M059J (cell line): ENCODE results near the gene LRRIQ1. TPM values are rescaled to one million over a fixed set of nuclear protein-coding genes. Genes with fewer than 3 reads are reported as not detected.
"Not testable (repeated sequence)": the region's sequence is repeated elsewhere in the genome, so short reads cannot be mapped to it uniquely, and the experiment has no call there.

Experiments used
- DNase-seq: peaks from one replicate; pipeline ENCODE4 v3.0.0-alpha.2; 2012; ENCODE audit warnings: low read depth
- total RNA-seq: library from RNA; depleted of rRNA; stranded (reverse); fragments of >200 nt; shearing (Covaris generic); gene quantifications from 2 replicates; pipeline ENCODE4 v1.2.3, GENCODE V29; 2014; rRNA removed

The LRRIQ1 gene, protein sequence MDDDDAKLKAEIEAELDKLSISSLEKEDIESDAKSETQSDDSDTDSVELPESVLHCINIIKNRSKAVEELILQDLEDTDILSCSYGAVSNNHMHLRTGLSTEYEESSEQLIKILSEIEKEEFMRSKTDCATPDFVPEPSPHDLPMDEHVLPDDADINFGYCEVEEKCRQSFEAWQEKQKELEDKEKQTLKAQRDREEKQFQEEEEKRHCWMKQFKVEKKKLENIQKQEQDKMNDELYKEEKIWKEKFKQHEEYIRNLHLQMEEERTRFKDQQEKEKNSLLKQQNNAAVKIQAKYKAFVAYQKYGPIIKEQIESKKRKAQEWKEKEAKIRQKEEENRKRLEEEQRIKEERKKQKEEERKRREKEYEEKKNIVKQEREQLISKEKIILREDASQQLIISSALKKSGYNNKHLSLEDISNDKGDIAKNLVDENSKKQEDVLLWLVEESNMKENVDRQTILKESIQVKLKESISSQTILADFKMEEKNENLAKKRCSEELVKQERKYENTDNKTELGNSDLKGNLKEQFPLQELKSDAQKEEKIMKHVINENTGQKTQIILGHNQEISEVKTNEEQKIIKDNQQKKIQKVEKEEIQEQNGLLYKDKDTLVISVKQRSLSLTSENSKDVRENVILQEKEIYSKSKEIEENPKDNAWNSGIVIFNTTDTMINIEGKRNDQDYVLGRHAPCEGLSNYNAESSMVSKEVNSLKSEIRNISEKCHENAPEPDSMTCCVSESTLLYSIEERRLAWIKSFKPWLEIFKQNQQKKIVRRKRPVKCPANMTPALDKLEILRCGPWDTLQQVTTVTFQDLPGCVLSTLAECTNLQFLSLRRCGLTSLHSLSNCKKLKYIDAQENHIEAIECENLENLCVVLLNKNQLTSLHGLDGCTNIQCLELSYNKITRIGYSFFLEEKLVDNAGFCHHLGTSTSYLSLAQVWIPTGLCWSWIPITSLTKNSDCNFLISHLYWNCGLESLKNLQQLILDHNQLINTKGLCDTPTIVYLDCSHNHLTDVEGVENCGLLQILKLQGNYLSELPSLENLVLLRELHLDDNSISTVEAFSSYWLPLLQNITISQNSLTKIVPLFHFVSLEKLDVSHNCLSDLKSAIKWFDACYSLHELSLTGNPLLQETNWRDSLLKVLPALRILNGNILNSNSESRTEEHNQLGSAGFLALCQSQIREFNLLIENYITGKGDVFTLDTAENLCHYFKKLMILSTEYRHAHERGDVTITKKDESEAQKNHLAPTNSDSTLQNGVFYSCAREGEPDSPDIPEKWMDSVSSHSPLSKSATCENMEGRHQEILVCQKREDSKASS (N-terminal part only)
- not detected in 2 replicates for total RNA-seq

DNA sequence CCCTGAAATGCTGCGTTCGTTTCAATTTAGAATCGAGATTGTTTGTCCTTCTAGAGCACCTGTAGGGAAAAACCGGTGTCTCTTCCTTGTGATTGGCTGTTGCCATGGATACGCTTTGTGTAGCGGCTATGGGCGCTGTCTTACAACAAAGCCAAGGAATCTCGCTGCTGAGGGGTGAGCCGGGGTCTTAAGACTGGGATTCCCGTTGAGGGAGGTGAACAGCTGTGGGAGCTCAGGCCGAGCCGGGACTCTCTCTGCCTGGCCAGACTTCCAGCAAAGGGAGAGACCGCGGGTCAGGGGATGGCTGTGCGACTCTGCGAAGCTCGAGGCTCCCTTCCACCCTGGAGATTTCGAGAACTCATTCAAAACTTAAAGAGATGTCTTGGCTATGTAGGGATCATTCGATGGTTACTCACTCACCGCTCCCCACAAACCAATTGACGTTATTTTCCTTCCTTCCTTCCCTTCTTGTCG lies at the start of gene LRRIQ1, which contains the start of gene TSPAN19:
Gene LRRIQ1, plus strand, starts transcription at position 118 of the 474 bp plus-strand sequence. CDS start 1,826 bp downstream, outside the sequence.
Gene TSPAN19, minus strand, starts transcription at position 44 of the 474 bp plus-strand sequence. CDS start 6,331 bp downstream, outside the sequence.
- peak; percentile 64 for DNase-seq

DNA sequence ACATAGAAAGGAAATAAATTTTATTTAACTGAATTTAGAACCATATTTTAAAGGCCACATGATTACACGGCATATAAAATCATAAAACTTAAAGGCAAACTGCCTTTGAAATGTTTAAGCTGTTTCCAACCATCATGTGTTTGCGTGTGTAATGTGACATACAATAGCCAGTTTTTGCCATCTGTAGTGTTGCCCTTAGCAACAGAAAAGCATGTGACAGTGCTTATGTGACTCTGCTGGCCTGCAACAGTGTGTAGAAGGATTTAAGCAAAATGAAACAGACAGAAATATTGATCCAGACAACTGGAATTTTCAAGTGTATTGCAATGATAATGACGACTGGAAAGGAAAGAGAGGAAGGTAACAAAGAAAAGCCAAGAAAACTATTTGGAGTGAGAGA lies 49.6 kb upstream of the LRRIQ1 start:
- DNase-seq: no peak

DNA sequence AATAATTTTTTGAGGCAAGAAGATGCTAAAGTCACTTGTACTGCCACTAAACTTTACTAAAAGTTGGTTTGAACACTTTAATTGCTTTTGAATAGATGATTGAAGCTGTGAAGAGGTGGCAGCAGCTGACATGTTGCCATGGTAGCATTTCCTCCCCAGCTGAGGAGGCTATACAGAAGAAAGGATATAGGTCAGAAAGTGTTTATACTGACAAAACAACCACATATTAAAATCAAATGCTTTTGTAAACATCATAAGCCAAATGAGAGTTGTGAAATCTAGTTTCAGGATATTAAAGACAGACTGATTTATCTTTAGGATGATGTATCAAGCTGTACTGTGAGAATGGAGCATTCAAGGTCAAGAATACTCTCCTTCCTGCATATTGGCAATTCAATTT lies 41.7 kb upstream of the LRRIQ1 start:
- no peak for DNase-seq

DNA sequence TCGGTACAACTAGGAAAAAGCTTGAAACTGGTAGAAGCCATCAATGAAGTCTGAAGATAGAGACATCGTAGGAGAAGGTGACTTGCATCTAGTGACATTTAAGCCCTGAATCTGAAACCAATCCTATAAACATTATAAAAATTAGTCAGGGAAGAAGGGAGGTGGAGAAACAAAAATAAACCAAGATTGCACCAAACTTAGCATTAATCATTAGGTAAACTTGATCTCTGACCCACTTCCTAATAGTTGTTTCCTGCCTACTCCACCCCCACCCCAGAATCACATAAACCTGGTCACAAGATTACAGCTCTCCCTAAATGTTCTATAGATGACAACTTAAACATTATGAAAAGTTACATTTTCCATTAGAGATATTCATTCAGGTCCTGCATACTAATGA lies 40.5 kb upstream of the LRRIQ1 start:
- DNase-seq: no peak

DNA sequence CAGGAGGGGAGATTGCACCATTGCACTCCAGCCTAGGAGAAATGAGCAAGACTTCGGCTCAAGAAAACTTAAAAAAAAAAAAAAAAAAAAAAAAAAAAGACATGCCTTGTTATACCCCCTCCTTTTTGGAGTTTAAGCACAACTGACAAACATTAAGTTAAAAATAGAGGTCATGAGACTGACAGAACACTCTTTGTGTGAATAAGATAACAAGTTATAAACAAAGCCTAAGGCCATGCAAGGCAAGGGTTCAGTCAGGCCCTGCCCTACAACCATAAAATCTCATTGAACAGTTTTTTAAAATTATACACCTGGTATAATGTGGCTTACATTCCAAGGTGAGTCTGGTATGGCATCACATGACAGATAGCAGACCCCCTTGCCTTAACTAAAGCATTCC lies 39.4 kb upstream of the LRRIQ1 start:
- no peak for DNase-seq

DNA sequence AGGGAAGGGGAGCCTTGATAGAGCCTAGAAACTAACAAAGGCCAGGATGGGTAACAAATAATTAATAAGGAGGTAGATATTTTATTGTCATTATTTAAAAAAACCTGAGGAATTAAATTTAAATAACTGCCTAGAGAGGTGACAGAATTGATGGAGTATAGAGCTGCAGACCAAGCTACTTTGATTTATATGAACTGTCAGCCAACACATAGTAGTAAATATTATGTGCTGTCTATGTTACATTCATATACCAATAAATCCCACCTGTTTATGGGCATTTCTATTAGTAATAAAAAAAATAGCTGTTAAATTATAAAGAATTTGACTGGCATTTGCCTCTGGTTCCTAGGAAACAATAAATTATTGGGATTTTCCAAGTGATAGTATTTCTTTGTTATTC lies 37.8 kb upstream of the LRRIQ1 start:
- DNase-seq: no peak

DNA sequence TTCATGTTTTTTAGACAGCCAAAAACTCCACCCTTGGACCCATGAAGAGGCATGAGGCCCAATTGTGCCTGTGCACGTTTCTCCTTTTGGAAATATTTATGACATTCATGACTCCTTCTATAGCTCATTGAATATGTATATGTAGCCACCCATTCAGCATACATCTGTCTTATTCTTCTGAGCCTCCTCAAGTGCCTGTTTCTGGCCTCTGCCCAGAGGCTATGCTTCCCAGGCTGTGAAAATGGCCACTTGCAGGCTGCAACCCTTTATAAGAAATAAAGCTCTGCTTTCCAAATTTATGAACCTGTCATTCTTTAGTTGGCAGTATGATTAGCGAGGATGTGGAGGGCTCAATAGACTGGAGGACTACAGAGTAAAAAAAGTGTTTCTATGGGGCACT lies 35.4 kb upstream of the LRRIQ1 start:
- no peak for DNase-seq

DNA sequence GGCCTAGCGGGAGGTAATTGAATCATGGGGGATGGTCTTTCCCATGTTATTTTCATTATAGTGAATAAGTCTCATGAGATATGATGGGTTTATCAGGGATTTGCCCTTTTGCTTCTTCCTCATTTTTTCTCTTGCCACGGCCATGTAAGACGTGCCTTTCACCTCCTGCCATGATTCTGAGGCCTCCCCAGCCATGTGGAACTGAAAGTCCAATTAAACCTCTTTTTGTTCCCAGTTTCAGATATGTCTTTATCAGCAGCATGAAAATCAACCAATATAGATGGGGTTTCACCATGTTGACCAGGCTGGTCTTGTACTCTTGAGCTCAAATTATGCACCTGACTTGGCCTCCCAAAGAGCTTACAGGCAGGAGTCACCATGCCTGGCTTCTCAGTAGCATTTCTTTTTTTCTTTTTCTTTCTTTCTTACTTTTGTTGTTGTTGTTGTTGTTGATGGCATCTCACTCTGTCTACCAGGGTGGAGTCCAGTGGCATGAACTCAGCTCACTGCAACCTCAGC lies 33.3 kb upstream of the LRRIQ1 start:
- DNase-seq: no peak

DNA sequence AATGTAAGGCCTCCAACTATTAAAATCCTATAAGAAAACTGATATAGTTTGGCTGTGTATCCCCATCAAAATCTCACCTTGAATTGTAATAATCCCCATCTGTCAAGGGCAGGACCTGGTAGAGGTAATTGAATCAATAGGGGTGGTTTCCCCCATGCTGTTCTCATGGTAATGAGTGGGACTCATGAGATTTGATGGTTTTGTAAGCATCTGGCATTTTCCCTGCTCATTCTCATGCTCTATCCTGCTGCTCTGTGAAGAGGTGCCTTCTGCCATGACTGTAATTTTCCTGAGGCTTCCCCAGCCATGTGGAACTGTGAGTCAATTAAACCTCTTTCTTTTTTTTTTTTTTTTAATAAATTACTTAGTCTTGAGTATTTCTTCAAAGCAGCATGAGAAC lies 31.9 kb upstream of the LRRIQ1 start:
- no peak for DNase-seq

DNA sequence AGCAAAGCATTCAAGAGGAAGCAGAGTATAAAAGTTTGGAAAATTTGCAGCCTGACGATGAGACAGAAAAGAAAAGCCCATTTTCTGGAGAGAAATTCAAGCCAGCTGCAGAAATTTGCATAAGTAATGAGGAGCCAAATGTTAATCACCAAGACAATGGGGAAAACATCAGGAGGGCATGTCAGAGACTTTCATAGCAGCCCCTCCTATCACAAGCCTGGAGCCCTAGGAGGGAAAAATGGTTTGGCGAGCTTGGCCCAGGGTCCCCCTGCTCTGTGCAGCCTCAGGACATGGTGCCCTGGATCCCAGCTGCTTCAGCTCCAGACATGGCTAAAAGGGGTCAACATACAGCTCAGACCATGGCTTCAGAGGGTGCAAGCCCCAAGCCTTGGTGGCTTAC lies 31.1 kb upstream of the LRRIQ1 start:
- not testable (repeated sequence) for DNase-seq

DNA sequence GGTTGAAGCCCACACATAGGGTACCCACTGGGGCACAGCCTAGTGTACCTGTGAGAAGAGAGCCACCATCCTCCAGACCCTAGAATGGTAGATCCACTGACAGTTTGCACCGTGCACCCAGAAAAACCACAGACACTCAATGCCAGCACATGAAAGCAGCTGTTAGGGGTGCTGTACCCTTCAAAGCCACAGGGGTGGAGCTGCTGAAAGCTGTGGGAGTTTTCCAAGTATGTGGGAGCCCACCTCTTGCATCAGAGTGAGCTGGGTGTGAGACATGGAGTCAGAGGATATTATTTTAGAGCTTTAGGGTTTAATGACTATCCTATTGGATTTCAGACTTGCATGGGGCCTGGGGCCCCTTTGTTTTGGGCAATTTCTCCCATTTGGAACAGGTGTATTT lies 30.5 kb upstream of the LRRIQ1 start:
- DNase-seq: no peak

DNA sequence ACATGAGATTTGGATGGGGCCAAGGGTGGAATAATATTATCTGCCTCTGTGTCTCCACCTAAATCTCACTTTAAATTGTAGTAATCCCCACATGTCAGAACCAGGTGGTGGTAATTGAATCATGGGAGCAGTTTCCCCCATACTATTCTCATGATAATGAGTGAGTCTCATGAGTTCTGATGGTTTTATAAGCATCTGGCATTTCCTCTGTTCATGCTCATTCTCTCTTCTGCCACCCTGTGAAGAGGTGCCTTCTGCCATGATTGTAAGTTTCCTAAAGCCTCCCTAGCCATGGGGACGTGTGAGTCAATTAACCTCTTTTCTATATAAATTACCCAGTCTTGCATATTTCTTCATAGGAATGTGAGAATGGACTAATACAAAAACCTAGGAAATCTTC lies 29.9 kb upstream of the LRRIQ1 start:
- no peak for DNase-seq

DNA sequence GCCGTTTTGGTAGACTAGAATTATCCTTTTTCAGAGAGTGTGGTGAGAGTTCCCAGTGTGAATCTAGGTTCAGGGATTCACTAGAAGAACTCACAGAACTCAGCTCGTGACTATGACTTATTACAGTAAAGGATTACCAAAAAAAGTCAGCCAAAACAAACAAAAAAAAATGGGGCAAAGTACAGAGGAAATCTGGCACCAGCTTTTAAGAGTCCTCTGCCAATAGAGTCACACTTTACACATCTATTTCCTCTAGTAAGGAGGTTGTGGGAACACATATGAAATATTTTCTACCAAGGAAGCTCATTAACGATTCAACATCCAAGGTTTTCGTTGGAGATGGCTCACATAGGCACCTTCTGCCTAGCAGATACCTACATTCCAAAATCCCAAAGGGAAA lies 28.3 kb upstream of the LRRIQ1 start:
- DNase-seq: no peak

DNA sequence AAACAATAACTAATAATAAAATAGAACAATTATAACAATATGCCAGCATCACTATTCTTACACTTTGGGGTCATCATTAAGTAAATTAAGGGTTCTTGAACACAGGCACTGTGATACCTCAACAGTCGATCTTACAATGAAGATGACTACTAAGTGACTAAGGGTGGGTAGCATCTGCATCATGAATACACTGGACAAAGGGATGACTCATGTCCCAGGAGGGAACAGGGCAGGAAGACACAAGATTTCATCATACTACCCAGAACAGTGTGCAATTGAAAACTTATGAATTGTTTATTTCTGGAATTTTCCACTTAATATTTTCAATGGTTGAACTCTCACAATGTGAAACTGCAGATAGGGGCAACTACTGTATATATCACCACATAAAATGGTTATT lies 19.7 kb upstream of the LRRIQ1 start:
- peak; percentile 49 for DNase-seq

DNA sequence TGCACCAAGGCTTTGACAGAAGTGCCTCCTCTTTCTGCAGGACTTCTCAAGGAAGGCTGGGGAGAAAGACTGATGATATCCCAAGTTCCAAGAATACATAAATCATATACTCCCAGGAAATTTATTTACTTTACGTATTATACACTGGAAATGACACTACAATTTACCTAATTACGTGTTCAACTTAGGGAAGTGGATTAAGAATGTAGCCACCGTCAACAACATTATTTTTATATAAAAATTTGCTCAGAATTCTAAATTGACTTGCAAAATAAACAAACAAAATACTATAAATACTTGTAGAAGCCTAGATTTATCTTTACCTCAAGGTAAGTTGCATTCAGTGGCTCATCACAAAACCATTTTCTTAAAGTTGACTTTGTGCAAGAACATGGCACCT lies 19.0 kb upstream of the LRRIQ1 start:
- DNase-seq: no peak

DNA sequence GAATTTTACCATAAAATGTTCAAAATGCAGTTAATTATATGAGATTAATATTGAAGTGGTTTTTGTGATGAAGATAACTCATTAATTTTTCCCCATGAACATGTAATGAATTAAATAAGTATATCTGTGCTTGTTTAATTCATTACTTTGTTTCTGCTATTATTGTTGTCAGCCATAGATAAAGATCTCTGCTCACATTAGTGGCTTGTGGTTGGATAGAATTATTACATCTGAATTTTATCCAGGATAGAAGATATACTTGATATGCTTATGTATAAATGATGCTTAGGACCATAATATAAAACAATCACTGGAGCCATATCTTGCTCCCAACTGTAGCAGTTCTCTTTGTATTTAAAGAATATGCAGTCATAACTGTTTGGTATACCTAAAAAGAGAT lies 18.5 kb upstream of the LRRIQ1 start:
- DNase-seq: no peak

DNA sequence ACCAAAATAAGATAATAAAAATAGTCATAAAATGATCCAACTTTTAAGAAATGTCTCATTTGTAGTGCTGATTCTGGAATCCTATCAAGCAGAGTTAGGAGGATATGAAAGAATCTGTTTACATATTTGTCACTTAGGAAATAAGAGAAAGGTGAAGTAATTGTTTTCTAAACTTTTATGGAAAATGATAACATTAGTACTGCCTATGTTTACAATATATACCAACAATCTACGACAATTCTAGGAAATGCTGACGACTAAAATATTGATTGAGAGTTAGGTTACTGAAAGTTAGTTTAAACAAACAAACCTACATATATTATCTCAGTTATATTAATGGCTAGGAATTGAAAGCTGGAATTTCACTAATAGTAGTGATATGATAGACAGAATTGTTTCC lies 18.1 kb upstream of the LRRIQ1 start:
- no peak for DNase-seq

DNA sequence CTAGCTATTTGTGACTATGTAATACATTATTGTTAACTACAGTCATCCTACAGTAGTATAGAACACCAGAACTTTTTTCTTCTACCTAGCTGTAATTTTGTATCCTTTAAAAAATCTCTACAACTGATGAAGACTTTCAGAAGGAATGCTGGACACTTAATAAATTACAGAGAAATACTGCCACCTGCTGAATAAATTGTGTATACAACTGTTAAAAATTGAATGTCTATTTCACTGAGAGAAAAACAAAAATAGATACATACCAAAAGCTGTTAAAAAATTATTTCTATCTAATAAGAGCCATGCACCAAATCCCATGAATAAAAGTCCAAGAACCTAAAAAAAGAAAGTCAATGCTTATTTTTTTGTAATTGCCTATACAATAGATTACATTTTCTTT lies 6.7 kb upstream of the LRRIQ1 start:
- peak; percentile 18 for DNase-seq

DNA sequence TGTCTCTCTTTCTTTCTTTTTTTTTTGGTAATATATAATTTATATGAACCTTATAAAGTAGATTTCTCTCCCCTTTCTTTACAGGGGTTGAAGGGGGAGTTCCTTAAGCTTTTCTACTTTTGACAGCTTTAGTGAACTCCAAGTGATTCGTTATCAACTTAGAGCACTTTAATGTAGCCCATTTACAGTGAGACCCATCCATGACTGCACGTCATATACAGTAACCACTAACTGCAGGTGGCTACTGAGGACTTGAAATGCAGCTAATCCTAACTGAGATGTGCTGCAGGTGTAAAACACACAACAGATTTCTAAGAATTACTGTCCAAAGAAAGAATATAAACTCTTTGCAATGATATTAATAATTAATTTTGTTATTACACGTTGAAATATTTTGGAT lies 582 bp downstream of the LRRIQ1 start:
- DNase-seq: no peak

DNA sequence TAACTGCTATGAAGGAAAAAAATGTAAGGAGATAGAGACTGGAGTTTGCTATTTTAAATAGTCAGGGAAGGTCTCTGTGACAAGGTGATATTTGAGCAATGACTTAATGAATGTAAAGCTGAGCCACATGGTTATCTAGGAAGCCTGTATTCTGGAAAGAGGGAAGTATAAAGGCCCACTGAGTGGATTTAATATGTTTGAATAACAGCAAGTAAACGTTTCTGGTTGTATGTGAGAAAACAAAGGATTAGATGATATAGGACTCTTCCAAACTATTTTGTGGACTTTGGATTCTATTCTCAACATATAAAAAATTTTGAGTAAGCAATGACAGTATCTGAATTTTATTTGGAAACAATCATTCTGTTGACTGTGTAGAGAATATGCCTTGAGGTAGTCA lies 5.2 kb downstream of the LRRIQ1 start:
- DNase-seq: no peak

DNA sequence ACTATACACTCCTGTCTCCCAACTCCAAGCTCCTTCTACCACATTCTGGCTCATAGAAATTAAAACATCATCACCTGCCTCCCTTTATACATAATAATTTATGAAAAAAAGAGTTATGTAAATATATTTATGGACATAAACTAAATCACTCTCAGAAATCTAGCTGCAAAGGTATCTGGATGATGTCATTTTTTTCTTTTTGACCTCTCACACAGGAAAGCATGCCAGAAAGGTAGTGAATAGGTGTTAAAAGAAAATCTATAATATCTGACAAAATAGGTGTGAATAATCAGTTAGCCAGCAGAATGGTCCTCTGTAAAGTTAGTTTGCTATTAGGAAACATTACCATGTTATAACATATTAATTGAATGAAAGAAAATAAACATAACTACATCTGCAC lies 7.7 kb downstream of the LRRIQ1 start:
- no peak for DNase-seq
